T1000 (cell line): ENCODE results near the gene DNAJC28.
A peak's percentile ranks its signal among the peaks of the same experiment; 100 is the strongest.
"Not testable (repeated sequence)": the region's sequence is repeated elsewhere in the genome, so short reads cannot be mapped to it uniquely, and the experiment has no call there.

ENCODE experiments used
- DNase-seq: peaks from one replicate; lab custom pipeline; 2025; ENCODE audit warnings: mixed read lengths; lab: John Stamatoyannopoulos, UW

The DNAJC28 gene

DNA sequence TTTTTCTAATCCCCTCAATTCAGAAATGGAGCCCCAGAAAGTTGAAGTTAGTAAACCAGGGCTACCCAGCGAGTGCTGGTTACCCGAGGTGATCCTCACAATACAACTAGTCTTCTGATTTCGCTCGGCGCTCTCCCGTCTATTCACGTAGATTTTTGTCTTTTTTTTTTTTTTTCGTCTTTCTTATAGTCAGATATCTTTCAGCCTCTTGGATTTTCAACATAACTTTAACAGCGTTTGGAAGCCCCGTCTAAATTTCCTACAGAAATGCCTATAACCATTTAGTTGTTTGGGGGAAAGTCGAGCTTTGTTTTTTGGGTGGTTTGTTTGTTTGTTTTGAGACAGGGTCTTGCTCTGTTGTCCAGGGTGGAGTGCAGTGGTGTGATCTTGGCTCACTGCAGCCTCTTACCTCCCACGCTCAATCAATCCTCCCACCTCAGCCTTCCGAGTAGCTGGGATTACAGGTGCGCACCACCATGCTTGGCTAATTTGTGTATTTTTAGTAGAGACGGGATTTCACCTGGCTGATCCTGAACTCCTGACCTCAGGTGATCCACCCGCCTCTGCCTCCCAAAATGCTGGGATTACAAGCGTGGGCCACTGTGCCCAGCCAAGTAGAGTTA is 10.9 kb downstream of the DNAJC28 start:
- no peak for DNase-seq

DNA sequence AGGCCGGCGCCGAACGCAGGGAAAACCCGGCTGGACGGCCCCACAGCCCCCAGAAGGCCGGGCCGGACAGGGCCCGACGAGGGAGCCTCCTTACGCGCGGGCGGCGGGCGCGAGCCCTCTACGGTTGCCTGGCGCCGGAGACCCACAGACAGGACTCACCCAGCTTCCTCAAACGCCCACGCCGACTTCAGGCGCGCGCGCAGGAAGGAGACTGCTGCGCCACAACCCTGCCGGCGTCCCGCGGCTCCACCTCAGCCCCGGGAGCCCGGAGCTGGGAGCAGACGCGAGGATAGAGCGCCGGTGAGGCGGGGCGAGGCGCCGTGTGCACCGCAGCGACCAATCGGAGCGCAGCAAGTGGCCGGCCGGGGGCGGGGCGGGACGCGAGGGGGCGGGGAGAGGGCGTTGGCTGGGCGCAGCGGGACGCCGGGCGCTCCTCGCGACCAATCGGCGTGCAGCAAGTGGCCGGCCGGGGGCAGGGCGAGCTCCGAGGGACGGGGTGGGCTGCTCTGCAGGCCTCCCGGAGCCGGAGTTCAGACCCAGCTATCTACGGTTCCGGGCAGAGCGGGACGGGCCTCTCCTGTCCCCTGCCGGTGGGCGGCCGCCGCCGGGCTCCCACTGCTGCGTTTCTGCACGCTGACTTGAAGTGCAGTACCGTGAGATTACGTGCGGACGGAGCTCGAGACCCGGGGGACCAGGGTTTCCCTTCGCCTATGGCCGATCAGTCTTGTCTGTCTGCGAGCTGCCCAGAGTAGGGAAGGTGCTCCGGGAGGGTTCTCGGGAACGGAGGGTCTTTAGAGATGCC is 11.6 kb downstream of the DNAJC28 start, which contains the start of gene TMEM50B:
TSS of gene TMEM50B (minus strand) at position 296 of the 802 bp plus-strand sequence. CDS start 11,089 bp downstream, outside the sequence.
- peak; percentile 96 for DNase-seq

DNA sequence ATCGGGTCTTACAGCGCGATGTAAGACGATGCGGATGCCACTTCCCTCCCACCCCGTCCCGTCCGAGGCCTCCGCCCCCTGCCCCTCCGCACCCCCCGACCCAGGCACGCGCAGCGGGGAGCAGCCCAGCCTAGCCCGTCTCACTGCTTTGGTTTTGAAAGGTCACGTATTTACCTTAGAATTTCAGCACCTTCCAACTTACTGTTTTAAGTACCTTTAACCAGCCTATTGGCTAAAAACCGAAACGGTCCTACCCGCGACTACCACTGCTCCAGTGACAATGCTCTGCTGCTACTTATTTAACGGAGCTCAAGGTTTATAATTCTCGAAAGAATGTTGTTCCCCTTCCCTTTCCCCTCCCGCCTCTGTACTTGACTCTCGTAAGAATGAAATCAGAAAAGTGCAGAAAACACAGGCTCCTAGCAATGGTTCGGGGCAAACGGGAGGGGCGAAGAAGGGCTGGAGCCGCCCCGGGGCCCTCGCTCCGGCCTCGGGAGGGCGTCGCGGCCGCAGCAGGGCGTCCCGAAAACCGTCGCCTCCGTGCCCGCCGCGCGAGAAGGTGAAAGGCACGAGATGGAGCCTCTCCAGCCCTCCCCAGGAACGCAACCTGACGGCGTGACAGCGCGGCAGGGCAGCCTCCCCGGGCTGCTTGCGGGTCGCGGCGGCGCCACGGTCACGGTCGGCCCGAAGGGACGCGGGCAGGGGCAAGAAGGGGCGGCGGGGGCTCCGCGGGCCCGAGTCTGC is 12.4 kb downstream of the DNAJC28 start:
- DNase-seq: peak; percentile 48

DNA sequence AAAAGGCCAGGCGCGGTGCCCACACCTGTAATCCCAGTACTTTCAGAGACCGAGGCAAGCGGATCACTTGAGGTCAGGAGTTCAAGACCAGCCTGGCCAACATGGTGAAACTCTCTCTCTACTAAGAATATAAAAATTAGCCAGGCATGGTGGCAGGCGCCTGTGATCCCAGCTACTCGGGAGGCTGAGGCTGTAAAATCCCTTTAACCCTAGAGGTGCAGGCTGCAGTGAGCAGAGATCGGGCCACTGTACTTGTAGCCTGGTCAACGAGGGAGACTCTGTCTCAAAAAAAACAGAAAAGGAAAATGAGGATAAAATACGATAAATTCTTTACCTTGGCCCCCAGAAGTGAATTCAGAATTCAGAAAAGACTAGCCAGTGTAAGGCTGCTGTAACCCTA is 13.3 kb downstream of the DNAJC28 start:
- DNase-seq: no peak

DNA sequence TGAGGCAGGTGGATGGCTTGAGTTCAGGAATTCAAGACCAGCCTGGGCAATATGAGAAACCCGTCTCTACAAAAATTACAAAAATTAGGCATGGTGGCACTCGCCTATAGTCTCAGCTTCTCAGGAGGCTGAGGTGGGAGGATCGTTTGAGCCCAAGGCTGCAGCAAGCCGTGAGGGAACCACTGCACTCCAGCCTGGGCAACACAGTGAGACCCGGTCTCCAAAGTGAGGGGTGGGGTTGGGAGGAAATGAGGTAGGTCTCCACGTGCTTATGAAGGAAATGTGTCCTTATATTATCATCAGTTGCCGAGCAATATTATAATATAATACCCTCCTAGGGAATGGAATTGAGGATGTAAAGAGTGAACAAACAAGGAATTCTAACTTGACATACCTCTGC is 14.4 kb downstream of the DNAJC28 start:
- no peak for DNase-seq

DNA sequence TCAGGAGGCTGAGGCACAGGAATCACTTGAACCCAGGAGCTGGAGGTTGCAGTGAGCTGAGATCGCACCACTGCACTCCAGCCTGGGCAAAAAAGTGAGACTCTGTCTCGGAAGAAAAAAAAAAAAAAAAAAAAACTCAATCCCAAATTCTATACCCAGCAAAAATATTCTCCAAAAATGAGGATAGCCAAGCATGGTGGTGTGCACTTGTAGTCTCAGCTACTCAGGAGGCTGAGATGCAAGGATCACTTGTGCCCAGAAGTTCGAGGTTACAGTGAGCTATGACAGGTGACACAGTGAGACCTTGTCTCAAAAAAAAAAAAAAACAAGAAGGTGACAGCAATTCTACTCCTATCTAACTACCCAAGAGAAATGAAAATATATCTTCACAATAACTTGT is 18.2 kb downstream of the DNAJC28 start:
- no peak for DNase-seq

DNA sequence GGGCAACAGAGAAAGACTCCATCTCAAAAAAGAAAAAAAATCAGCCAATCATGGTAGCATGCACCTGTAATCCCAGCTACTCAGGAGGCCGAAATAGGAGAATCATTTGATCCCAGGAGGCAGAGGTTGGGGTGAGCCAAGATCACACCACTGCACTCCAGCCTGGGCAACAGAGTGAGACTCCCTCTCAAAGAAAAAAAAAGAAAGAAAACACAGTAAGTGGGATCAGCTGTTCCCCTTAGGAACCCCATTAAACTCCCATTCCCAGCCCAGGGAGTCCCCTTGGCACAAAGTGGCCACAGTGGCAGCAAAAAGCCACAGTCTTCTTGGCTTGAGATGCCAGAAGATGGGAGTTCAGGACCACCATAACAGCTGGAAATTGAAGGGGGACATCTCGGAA is 20.8 kb downstream of the DNAJC28 start:
- DNase-seq: no peak

DNA sequence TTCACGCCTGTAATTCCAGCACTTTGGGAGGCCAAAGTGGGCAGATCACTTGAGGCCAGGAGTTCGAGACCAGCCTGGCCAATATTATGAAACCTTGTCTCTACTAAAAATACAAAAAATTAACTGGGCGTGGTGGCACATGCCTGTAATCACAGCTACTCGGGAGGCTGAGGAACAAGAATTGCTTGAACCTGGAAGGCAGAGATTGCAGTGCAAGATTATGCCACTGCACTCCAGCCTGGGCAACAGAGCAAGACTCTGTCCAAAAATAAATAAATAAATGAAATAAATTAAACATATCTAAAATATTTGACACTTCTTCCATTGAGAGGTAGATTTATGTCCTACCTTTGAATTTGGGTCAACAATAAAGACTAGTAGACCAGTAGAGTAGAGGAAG is 22.3 kb downstream of the DNAJC28 start:
- not testable (repeated sequence) for DNase-seq

DNA sequence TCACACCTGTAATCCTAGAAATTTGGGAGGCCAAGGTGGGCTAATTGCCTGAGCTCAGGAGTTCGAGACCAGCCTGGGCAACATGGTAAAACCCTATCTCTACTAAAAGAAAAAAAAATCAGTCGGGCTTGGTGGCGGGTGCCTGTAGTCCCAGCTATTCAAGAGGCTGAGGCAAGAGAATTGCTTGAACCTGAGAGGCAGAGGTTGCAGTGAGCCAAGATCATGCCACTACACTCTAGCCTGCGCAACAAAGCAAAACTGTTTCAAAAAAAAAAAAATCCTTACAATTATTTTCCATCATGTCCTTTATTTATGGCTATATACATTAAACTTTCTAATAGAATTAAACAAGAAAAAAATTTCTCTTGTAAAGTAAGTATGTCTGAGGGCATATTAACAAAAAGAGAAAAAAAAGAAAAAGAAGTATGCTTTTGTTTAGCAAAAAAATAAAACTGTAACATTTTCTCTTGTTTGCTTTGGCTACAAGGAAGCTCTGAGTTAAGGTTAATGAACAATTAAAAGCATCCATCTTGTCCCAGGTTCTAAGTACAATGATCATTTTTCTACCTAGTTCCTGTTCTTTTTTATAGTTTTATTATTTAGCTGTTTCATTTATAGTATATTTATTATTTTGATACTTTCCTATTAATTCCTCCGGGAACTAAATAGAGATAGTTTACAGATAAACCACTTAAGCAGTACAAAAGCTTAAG is 29.8 kb downstream of the DNAJC28 start:
- no peak for DNase-seq

DNA sequence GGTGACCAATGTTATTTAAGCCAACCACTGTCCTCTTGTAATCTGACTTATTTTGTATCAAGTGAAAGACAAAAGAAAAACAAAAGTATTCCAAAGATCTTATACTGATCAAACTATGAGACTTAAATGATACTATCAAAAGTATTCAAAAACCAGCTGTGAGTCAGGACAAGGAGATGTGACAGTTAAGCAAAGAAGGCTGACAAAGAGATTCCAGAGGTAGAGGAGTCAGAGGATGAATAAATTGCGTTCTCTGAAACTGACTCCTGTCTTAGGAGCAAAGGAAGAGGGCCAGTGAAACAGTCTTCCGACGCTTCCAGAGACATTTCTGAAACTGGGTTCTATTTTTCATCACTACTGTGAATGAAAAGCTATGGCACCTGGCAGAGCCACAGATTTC is 32.7 kb downstream of the DNAJC28 start:
- no peak for DNase-seq

DNA sequence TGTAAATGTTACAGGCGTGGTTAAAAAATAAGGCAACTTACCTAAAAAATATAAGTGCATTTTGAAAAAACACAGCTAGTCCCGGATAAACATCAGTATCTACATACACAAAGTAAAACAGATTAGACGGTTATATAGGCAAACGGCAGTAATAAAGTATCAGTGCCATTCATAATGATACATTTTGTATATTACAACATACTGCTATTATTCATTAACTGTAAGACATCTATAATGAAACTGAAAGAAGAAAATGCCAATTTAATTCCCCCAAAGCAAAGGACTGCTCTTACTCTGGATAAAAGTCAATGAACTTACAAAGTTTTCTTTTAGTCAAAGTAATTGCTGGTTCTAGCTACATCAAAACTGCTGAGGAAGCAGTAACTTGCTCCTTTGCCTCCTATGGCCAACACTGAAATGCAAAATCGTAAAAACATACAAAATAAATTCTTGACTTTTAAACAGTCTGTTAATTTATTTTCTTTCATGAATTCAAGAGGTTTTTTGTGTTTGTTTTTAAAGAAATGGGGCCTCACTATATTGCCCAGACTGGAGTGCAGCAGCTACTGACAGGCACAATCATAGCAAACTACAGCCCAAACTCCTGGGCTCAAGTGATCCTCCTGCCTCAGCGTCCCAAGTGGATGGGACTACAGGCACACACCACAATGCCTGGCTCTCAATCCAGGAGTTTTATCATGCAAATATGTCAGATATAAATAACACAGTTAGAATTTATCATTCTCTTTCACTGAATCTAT is 35.6 kb downstream of the DNAJC28 start:
- no peak for DNase-seq

DNA sequence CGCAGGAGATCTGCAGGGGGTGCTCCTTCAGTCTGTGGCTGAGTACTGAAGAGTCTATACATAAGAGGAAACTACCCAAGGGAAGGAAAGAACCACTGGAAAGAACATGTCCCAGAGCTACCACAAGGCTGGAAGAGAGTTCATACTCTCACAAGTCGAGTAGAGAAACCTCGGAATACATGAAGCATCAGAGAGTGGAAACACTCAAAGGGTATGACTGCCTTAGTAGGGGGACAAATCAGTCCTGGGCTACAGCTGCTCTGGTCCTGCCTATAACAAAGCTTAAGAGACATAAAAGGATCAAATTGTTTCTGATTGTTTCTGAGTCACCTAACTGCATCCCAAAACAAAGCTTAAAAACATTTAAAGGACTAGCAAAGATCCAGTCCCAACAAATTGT is 39.2 kb downstream of the DNAJC28 start:
- DNase-seq: no peak

DNA sequence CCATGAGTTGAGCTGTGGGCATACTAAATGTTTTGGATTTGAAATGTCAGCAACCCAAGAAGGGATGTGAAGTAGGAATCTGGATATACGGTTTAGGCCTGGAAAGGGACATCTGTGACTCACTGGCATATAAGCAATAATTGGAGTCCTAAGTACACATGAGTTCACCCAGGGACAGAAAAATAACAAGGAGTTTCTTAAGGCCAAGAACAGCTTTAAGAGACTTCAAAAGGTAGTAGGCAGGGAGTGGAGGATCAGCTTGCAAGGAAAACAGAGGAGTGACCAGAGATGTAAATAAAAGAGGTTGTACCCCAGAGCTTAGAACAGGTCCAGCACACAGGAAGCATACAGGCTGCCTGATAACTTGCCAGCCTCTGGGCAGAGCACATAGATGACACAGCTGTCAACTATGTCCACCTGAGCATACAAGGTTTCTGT is 39.9 kb downstream of the DNAJC28 start:
- DNase-seq: no peak

DNA sequence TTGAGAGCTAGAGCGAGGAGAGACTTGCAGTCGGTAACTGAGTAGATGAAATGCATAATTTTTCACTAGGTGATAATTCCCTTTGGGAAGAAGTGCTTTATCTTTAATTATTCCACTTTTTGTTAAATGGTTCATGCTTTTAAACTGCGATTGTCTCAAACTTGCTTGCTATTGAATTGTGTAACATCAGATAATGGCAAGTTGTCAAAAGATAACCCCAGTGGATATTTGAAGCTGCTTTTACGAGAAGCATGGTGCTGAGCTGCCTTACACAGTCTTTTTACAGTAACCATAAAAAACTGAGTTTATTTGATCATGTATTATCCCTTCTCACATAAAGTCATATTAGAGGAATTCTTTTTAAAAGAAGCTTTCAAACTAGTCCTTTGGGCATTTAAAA is 41.9 kb downstream of the DNAJC28 start:
- no peak for DNase-seq

DNA sequence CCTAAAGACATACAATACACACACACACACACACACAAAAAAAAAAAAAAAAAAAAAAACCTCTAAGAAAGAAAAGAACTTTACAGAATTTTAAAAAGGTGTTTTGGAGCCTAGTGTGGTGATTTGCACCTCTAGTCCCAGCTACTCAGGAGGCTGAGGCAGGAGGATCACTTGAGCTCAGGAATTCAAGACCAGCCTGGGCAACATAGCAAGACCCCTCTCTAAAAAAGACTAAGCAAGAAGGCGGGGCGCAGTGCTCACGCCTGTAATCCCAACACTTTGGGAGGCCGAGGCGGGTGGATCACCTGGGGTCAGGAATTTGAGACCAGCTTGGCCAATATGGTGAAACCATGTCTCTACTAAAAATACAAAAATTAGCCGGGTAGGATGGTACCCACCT is 44.9 kb downstream of the DNAJC28 start:
- not testable (repeated sequence) for DNase-seq

DNA sequence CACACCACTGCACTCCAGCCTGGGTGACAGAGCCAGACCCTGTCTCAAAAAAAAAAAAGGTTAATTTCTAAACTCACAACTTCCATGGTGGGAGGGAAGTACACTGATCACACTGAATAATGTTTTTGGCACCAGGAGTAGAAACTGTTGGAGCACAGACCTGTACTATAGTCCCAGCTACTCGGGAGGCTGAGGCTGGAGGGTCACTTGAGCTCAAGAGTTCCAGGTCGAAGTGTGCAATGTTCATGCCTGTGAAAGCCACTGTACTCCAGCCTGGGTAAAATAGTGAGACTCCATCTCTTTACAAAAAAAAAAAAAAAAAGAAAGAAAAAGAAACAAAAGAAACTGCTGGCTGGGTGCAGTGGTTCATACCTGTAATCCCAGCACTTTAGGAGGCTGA is 47.0 kb downstream of the DNAJC28 start:
- DNase-seq: no peak

DNA sequence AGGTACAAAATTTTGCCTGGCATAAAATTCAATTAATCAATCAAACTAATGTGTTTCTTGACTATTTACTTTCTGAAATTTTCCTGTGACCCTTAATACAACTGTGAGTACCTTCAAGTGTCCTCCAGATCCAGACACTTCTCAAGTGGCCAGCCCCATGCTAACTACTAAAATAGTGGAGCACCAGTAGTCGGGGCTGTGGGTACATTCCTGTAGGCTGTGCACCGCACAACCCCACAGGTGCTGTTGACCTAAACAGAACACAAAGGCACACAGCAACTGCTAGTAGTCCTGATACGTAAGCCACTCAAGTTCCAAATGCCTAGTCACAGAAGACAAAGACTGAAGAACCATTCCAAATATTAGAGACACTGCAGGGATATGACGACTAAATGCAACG is 48.3 kb downstream of the DNAJC28 start:
- DNase-seq: no peak

DNA sequence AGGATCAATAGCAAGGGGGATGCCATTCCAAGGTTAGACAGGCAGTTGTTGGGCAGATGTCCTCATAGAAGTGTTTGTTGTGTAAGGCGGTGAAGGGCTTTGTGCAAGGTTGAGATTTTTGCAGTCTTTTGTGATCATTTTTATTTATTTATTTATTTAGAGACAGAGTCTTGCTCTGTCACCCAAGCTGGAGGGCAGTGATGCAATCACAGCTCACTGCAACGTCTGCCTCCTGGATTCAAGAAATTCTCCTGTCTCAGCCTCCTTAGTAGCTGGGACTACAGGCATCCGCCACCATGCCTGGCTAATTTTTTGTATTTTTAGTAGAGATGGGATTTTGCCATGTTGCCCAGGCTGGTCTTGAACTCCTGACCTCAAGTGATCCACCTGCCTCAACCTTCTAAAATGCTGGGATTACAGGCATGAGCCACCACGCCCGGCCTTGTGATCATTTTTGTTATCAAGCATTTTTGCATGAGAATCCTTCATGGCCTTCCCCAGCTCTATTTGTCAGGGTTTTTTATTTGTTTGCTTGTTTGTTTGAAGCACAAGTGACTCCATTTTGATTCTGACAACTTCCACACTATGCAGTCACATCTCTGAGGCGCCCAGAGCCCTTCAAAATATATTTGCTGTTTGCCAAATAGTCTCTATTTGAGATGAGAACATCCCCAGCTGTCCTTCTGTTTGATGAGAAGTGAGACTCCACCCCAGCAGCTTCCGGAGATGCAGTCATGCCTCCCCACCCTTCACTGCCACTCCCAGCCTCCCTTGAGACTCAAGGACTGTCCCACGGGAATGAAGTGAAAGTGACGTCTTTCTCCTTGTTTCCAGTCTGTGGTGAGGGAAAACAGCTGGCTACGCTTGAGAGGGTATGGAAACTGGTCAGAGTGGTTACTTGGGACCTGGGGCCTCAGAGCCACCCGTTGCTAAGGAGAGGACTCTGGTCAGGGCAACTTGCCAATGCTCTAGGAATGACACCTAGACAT is 49.7 kb downstream of the DNAJC28 start:
- DNase-seq: no peak
